Transverse colon (tissue), 4 donors: ENCODE results near the gene MAPK8IP3. TPM values are rescaled to one million over a fixed set of nuclear protein-coding genes. Genes with fewer than 3 reads are reported as not detected.

ENCODE experiments used
- DNase-seq: peaks from one replicate; pipeline ENCODE4 v3.0.0-alpha.2; 2019
- H3K27ac ChIP-seq, 4 donors: fragments of 200-600 bp; sonication (generic); 2 replicates each; pipeline ENCODE4 v1.5.1; 2016 to 2018; ENCODE audit warnings: inconsistent platforms in 4 of 4
- H3K27me3 ChIP-seq: fragments of 200-600 bp; sonication (generic); 2 replicates; pipeline ENCODE4 v1.5.1; 2017; ENCODE audit warnings: inconsistent platforms
- H3K36me3 ChIP-seq, 4 donors: fragments of 200-600 bp; sonication (generic); 2 replicates each; pipeline ENCODE4 v1.5.1; 2017 to 2019; ENCODE audit warnings: inconsistent platforms in 4 of 4
- H3K4me1 ChIP-seq, 4 donors: fragments of 200-600 bp; sonication (generic); 2 replicates each; pipeline ENCODE4 v1.5.1; 2017 to 2020; ENCODE audit warnings: inconsistent platforms in 4 of 4
- H3K4me3 ChIP-seq, 4 donors: fragments of 200-600 bp; sonication (generic); 1 replicate in 1 of 4; 2 replicates in 3 of 4; pipeline versions ENCODE4 v1.5.1 to v1.6.1; 2017 to 2019; ENCODE audit warnings: inconsistent platforms in 4 of 4
- H3K9me3 ChIP-seq, 2 donors: fragments of 200-600 bp; sonication (generic); 2 replicates each; pipeline ENCODE4 v1.5.1; 2017 to 2019; ENCODE audit warnings: inconsistent platforms in 2 of 2
- EP300 ChIP-seq: sonication (generic); formaldehyde crosslinking; IDR thresholded peaks from one replicate; pipeline ENCODE4 v1.6.1; 2017; ENCODE audit warnings: antibody characterized with exemption, low read depth
- POLR2A ChIP-seq: fragments of 450-650 bp; IDR thresholded peaks from one replicate; pipeline ENCODE4 v1.6.1; 2016; ENCODE audit warnings: antibody characterized with exemption, mild to moderate bottlenecking, moderate library complexity
- POLR2AphosphoS5 ChIP-seq, 3 donors: sonication (generic); formaldehyde crosslinking; IDR thresholded peaks; one replicate each; pipeline ENCODE4 v1.6.1; 2016; ENCODE audit warnings: antibody characterized with exemption in 3 of 3
- WGBS, 2 donors: methylation state at CpG; one replicate each; pipeline ENCODE4 v1.1.5; 2018; ENCODE audit warnings: low coverage in 1 of 2; 5-methylcytosine and 5-hydroxymethylcytosine counted together
- in situ Hi-C, 4 donors: fragments of 200-750 bp; cut with MboI; loops; one replicate each; pipeline versions ENCODE4 v1.15.0 to v1.15.1; 2017; ENCODE audit warnings: low sequenced_read_pairs in 3 of 4, low pct_ligation_motif_present in 1 of 4, low pct_unique_long_range_greater_than_20kb in 1 of 4
- intact Hi-C: fragments of 100-400 bp; cut with DNase I; formaldehyde crosslinking; loops from one replicate; pipeline ENCODE4 v1.15.1; 2023; ENCODE audit warnings: low total_unique reads
- total RNA-seq, 4 donors: library from RNA; depleted of rRNA; stranded (reverse); fragments of >200 nt; gene quantifications; one replicate each; pipeline ENCODE4 v1.1.0, GENCODE V29; 2016
- TF ChIP-seq, protein P1 (sequence below), 5 experiments: fragments of 200-600 bp in 3 of 5; fragments of 450-650 bp in 2 of 5; sonication (generic) in 3 of 5; IDR thresholded peaks; 1 replicate in 2 of 5; 2 replicates in 3 of 5; pipeline ENCODE4 v1.5.1; 2016 to 2017; ENCODE audit warnings: antibody characterized with exemption in 5 of 5, inconsistent platforms in 3 of 5, mild to moderate bottlenecking in 2 of 5, moderate library complexity in 1 of 5

Gene MAPK8IP3
- total RNA-seq, 4 donors from 2014 or later = 74.0 to 250 (median 138) TPM

DNA sequence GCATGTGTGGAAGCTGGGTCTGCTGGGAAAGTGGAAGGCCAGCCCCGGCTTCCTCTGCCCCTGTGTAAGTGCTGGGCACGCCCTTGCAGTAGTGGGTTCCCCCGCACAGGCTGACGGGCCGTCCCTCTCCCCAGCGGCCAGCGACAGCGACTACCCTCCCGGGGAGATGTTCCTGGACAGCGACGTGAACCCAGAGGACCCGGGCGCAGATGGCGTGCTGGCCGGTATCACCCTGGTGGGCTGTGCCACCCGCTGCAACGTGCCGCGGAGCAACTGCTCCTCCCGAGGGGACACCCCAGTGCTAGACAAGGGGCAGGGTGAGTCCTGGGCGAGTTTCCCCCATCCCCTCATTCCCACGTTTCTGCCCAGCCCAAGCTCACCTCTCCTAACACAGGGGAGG lies 59.8 kb downstream of the MAPK8IP3 start:
- Histone ChIP-seq H3K27ac (no peak overlapping the region), H3K4me3 (no peak overlapping the region), H3K36me3 (peaks cover 0 to 9% (median 0%) of the 10 kb centered on the region in 4 donors), H3K27me3 (no peaks in the 10 kb centered on the region), H3K9me3 (no peaks in the 10 kb centered on the region), H3K4me1 (peaks cover 6 to 15% (median 11%) of the 10 kb centered on the region in 4 donors)
- DNase-seq = no peak
- intact Hi-C loops (no loop called here), in situ Hi-C loops (no loop called here)
- WGBS, 2 donors = 93% methylated on average over 3 of the region's 22 CpGs; no CpG with 5 or more reads in 1 of the 2 donors
- TF ChIP-seq, protein P1, sequence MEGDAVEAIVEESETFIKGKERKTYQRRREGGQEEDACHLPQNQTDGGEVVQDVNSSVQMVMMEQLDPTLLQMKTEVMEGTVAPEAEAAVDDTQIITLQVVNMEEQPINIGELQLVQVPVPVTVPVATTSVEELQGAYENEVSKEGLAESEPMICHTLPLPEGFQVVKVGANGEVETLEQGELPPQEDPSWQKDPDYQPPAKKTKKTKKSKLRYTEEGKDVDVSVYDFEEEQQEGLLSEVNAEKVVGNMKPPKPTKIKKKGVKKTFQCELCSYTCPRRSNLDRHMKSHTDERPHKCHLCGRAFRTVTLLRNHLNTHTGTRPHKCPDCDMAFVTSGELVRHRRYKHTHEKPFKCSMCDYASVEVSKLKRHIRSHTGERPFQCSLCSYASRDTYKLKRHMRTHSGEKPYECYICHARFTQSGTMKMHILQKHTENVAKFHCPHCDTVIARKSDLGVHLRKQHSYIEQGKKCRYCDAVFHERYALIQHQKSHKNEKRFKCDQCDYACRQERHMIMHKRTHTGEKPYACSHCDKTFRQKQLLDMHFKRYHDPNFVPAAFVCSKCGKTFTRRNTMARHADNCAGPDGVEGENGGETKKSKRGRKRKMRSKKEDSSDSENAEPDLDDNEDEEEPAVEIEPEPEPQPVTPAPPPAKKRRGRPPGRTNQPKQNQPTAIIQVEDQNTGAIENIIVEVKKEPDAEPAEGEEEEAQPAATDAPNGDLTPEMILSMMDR (IDR thresholded peaks at IDR 0.05) = no peak
- TF ChIP-seq POLR2AphosphoS5 (IDR thresholded peaks at IDR 0.05) (no peak), POLR2A (no peak), EP300 (no peak)

DNA sequence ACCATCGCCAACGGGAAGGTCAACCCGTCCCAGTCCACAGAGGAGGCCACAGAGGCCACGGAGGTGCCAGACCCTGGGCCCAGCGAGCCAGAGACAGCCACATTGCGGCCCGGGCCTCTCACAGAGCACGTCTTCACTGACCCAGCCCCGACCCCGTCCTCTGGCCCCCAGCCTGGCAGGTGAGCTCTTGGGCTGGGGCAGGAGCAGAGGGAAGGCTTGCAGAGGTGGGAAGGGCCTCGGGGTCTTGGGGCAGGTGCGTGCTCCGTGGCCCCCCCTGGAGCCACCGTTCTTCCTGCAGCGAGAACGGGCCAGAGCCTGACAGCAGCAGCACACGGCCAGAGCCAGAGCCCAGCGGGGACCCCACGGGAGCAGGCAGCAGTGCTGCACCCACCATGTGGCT lies 60.2 kb downstream of the MAPK8IP3 start:
- TF ChIP-seq POLR2A (no peak), POLR2AphosphoS5 (IDR thresholded peaks at IDR 0.05) (no peak), EP300 (no peak)
- TF ChIP-seq, protein P1 (IDR thresholded peaks at IDR 0.05) = no peak
- WGBS, 2 donors = 94% methylated on average over 14 of the region's 19 CpGs; no CpG with 5 or more reads in 1 of the 2 donors
- DNase-seq = no peak
- Histone ChIP-seq H3K27ac (no peak overlapping the region), H3K4me3 (no peak overlapping the region), H3K27me3 (no peaks in the 10 kb centered on the region), H3K36me3 (peaks cover 0 to 7% (median 0%) of the 10 kb centered on the region in 4 donors), H3K4me1 (peaks cover 6 to 16% (median 12%) of the 10 kb centered on the region in 4 donors), H3K9me3 (no peaks in the 10 kb centered on the region)
- intact Hi-C loops = no loop called here
- in situ Hi-C loops = no loop called here

DNA sequence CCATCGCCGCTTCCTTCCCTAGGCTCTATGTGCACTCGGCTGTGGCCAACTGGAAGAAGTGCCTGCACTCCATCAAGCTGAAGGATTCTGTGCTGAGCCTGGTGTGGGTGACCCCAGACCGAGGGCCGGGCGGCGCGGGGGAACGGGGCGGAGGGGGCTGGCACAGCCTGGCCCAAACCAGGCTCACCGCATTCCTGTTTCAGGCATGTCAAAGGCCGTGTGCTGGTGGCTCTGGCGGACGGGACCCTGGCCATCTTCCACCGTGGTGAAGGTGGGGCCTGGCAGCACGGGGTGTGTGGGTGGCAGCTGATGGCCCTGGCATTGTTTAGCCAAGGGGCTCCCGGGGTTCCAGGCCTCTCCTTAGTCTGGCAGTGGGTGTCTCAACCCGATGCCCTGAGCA lies 60.7 kb downstream of the MAPK8IP3 start:
- DNase-seq = no peak
- intact Hi-C loops = no loop called here
- Histone ChIP-seq H3K4me1 (peaks cover 6 to 19% (median 13%) of the 10 kb centered on the region in 4 donors), H3K27ac (no peak overlapping the region), H3K4me3 (no peak overlapping the region), H3K27me3 (no peaks in the 10 kb centered on the region), H3K9me3 (no peaks in the 10 kb centered on the region), H3K36me3 (peaks cover 0 to 7% (median 0%) of the 10 kb centered on the region in 4 donors)
- in situ Hi-C loops = no loop called here
- no peak for TF ChIP-seq EP300
- 94% methylated on average over 16 of the region's 18 CpGs; no CpG with 5 or more reads in 1 of the 2 donors for WGBS, 2 donors

DNA sequence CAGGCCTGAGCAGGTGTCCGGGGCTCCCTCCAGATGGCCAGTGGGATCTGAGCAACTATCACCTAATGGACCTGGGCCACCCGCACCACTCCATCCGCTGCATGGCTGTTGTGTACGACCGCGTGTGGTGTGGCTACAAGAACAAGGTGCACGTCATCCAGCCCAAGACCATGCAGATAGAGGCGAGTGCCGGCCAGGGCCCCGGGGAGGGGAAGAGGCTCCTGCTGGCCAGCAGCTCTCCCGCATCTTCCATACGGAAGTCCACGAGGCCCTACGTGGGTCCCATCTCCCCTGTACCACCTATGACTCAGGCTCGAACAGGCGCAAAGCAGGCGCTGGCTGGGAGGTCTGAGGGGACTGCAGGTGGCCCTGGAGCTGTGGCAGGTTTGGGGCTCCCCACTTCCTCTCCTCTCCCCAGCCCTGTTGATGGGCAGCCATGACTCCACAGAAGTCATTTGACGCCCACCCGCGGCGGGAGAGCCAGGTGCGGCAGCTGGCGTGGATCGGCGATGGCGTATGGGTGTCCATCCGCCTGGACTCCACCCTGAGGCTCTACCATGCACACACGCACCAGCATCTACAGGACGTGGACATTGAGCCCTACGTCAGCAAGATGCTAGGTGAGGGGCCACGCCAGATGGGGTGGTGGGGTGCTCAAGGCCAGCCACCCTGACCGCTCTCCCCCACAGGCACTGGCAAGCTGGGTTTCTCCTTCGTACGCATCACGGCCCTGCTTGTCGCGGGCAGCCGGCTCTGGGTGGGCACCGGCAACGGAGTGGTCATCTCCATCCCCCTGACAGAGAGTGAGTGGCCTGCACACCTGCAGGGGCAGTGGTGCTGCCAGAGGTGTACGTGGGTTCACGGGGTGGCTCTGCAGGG lies 61.4 kb downstream of the MAPK8IP3 start:
- Histone ChIP-seq H3K9me3 (no peaks in the 10 kb centered on the region), H3K4me1 (peaks cover 6 to 25% (median 19%) of the 10 kb centered on the region in 4 donors), H3K27ac (no peak overlapping the region), H3K36me3 (peaks cover 0 to 7% (median 0%) of the 10 kb centered on the region in 4 donors), H3K27me3 (no peaks in the 10 kb centered on the region), H3K4me3 (no peak overlapping the region)
- in situ Hi-C loops = no loop called here
- no peak for DNase-seq
- TF ChIP-seq EP300 = no peak
- TF ChIP-seq, protein P1 (IDR thresholded peaks at IDR 0.05) = no peak
- no peak for TF ChIP-seq POLR2A
- peak in 1 of 3 donors; percentile 2 for TF ChIP-seq POLR2AphosphoS5 (IDR thresholded peaks at IDR 0.05)
- 86% methylated on average over 29 of the region's 42 CpGs; no CpG with 5 or more reads in 1 of the 2 donors for WGBS, 2 donors
- intact Hi-C loops = no loop called here
